ENCODE data around the gene CCDC12.

The CCDC12 gene

GRCh38 chr3:46901591-46902187 is 74.9 kb downstream of the CCDC12 start:
- no peaks in the 10 kb centered on the region for H3K36me3 ChIP-seq (ENCODE audit: control insufficient read depth, low read depth, low read length)
- no peaks in the 10 kb centered on the region for H3K4me1 ChIP-seq (ENCODE audit: control insufficient read depth, low read depth, low read length)
- no peak overlapping the region for H3K9ac ChIP-seq (ENCODE audit: low read length)
- H3K4me3 ChIP-seq (ENCODE audit: low read length), result no peak overlapping the region
- H3K27ac ChIP-seq (ENCODE audit: low read length), result no peak overlapping the region
- no peaks in the 10 kb centered on the region for H3K9me3 ChIP-seq (ENCODE audit: control insufficient read depth, low read depth, low read length)
- H3K27me3 ChIP-seq (ENCODE audit: control insufficient read depth, insufficient read depth, low read length), result no peaks in the 10 kb centered on the region

- no peak overlapping the region for H3K9ac ChIP-seq (ENCODE audit: low read length)
- H3K27ac ChIP-seq (ENCODE audit: low read length), result no peak overlapping the region
- no peaks in the 10 kb centered on the region for H3K9me3 ChIP-seq (ENCODE audit: control insufficient read depth, low read depth, low read length)
- H3K36me3 ChIP-seq (ENCODE audit: control insufficient read depth, low read depth, low read length), result no peaks in the 10 kb centered on the region
- H3K4me1 ChIP-seq (ENCODE audit: control insufficient read depth, low read depth, low read length), result no peaks in the 10 kb centered on the region
- no peaks in the 10 kb centered on the region for H3K27me3 ChIP-seq (ENCODE audit: control insufficient read depth, insufficient read depth, low read length)
- no peak overlapping the region for H3K4me3 ChIP-seq (ENCODE audit: low read length)
These were observed 75.5 kb downstream of the CCDC12 start for GRCh38 chr3:46901061-46901460.

- no peak overlapping the region for H3K27ac ChIP-seq (ENCODE audit: low read length)
- H3K9ac ChIP-seq (ENCODE audit: low read length), result no peak overlapping the region
- H3K4me3 ChIP-seq (ENCODE audit: low read length), result no peak overlapping the region
- H3K27me3 ChIP-seq (ENCODE audit: control insufficient read depth, insufficient read depth, low read length), result no peaks in the 10 kb centered on the region
- no peaks in the 10 kb centered on the region for H3K9me3 ChIP-seq (ENCODE audit: control insufficient read depth, low read depth, low read length)
- no peaks in the 10 kb centered on the region for H3K4me1 ChIP-seq (ENCODE audit: control insufficient read depth, low read depth, low read length)
- no peaks in the 10 kb centered on the region for H3K36me3 ChIP-seq (ENCODE audit: control insufficient read depth, low read depth, low read length)
These were observed 76.2 kb downstream of the CCDC12 start for GRCh38 chr3:46900356-46900755.

- Histone ChIP-seq H3K4me1 (ENCODE audit: control insufficient read depth, low read depth, low read length) (no peaks in the 10 kb centered on the region), H3K9me3 (ENCODE audit: control insufficient read depth, low read depth, low read length) (no peaks in the 10 kb centered on the region)
These were observed 76.6 kb downstream of the CCDC12 start for GRCh38 chr3:46900007-46900292.

GRCh38 chr3:46899151-46900006 is 77.2 kb downstream of the CCDC12 start:
- Histone ChIP-seq H3K9me3 (ENCODE audit: control insufficient read depth, low read depth, low read length) (no peaks in the 10 kb centered on the region), H3K27me3 (ENCODE audit: control insufficient read depth, insufficient read depth, low read length) (no peaks in the 10 kb centered on the region), H3K27ac (ENCODE audit: low read length) (no peak overlapping the region), H3K4me1 (ENCODE audit: control insufficient read depth, low read depth, low read length) (no peaks in the 10 kb centered on the region), H3K9ac (ENCODE audit: low read length) (no peak overlapping the region), H3K4me3 (ENCODE audit: low read length) (no peak overlapping the region), H3K36me3 (ENCODE audit: control insufficient read depth, low read depth, low read length) (no peaks in the 10 kb centered on the region)

More at GRCh38 chr3:46900007-46900292, 76.6 kb downstream of the CCDC12 start:
- Histone ChIP-seq H3K36me3 (ENCODE audit: control insufficient read depth, low read depth, low read length) (no peaks in the 10 kb centered on the region), H3K27ac (ENCODE audit: low read length) (no peak overlapping the region), H3K9ac (ENCODE audit: low read length) (no peak overlapping the region), H3K4me3 (ENCODE audit: low read length) (no peak overlapping the region), H3K27me3 (ENCODE audit: control insufficient read depth, insufficient read depth, low read length) (no peaks in the 10 kb centered on the region)

- H3K27ac ChIP-seq (ENCODE audit: low read length), result no peak overlapping the region
- H3K4me3 ChIP-seq (ENCODE audit: low read length), result no peak overlapping the region
- H3K27me3 ChIP-seq (ENCODE audit: control insufficient read depth, insufficient read depth, low read length), result peaks cover 3% of the 10 kb centered on the region
- H3K9me3 ChIP-seq (ENCODE audit: control insufficient read depth, low read depth, low read length), result no peaks in the 10 kb centered on the region
- H3K9ac ChIP-seq (ENCODE audit: low read length), result no peak overlapping the region
- peaks cover under 1% of the 10 kb centered on the region for H3K4me1 ChIP-seq (ENCODE audit: control insufficient read depth, low read depth, low read length)
- no peaks in the 10 kb centered on the region for H3K36me3 ChIP-seq (ENCODE audit: control insufficient read depth, low read depth, low read length)
These were observed 78.0 kb downstream of the CCDC12 start for GRCh38 chr3:46898321-46899150.

GRCh38 chr3:46897829-46898320 is 78.7 kb downstream of the CCDC12 start:
- H3K9ac ChIP-seq (ENCODE audit: low read length), result no peak overlapping the region

GRCh38 chr3:46897031-46897430 is 79.5 kb downstream of the CCDC12 start:
- Histone ChIP-seq H3K36me3 (ENCODE audit: control insufficient read depth, low read depth, low read length) (no peaks in the 10 kb centered on the region), H3K9ac (ENCODE audit: low read length) (no peak overlapping the region), H3K4me3 (ENCODE audit: low read length) (no peak overlapping the region), H3K4me1 (ENCODE audit: control insufficient read depth, low read depth, low read length) (peaks cover 6% of the 10 kb centered on the region), H3K27ac (ENCODE audit: low read length) (no peak overlapping the region), H3K9me3 (ENCODE audit: control insufficient read depth, low read depth, low read length) (no peaks in the 10 kb centered on the region), H3K27me3 (ENCODE audit: control insufficient read depth, insufficient read depth, low read length) (peaks cover 16% of the 10 kb centered on the region)

More at GRCh38 chr3:46897829-46898320, 78.7 kb downstream of the CCDC12 start:
- peaks cover 10% of the 10 kb centered on the region for H3K27me3 ChIP-seq (ENCODE audit: control insufficient read depth, insufficient read depth, low read length)
- H3K36me3 ChIP-seq (ENCODE audit: control insufficient read depth, low read depth, low read length), result no peaks in the 10 kb centered on the region
- no peak overlapping the region for H3K4me3 ChIP-seq (ENCODE audit: low read length)
- no peak overlapping the region for H3K27ac ChIP-seq (ENCODE audit: low read length)
- peaks cover 5% of the 10 kb centered on the region for H3K4me1 ChIP-seq (ENCODE audit: control insufficient read depth, low read depth, low read length)
- no peaks in the 10 kb centered on the region for H3K9me3 ChIP-seq (ENCODE audit: control insufficient read depth, low read depth, low read length)

- Histone ChIP-seq H3K4me3 (ENCODE audit: low read length) (no peak overlapping the region), H3K4me1 (ENCODE audit: control insufficient read depth, low read depth, low read length) (peaks cover 6% of the 10 kb centered on the region), H3K9me3 (ENCODE audit: control insufficient read depth, low read depth, low read length) (no peaks in the 10 kb centered on the region), H3K27ac (ENCODE audit: low read length) (no peak overlapping the region), H3K27me3 (ENCODE audit: control insufficient read depth, insufficient read depth, low read length) (peaks cover 23% of the 10 kb centered on the region), H3K9ac (ENCODE audit: low read length) (no peak overlapping the region), H3K36me3 (ENCODE audit: control insufficient read depth, low read depth, low read length) (no peaks in the 10 kb centered on the region)
These were observed 80.2 kb downstream of the CCDC12 start for GRCh38 chr3:46896386-46896785.

GRCh38 chr3:46895761-46896160 is 80.8 kb downstream of the CCDC12 start:
- Histone ChIP-seq H3K27me3 (ENCODE audit: control insufficient read depth, insufficient read depth, low read length) (peaks cover 29% of the 10 kb centered on the region), H3K36me3 (ENCODE audit: control insufficient read depth, low read depth, low read length) (no peaks in the 10 kb centered on the region), H3K27ac (ENCODE audit: low read length) (no peak overlapping the region), H3K9ac (ENCODE audit: low read length) (no peak overlapping the region), H3K9me3 (ENCODE audit: control insufficient read depth, low read depth, low read length) (no peaks in the 10 kb centered on the region), H3K4me1 (ENCODE audit: control insufficient read depth, low read depth, low read length) (peaks cover 6% of the 10 kb centered on the region), H3K4me3 (ENCODE audit: low read length) (no peak overlapping the region)

- H3K4me3 ChIP-seq (ENCODE audit: low read length), result no peak overlapping the region
- H3K9me3 ChIP-seq (ENCODE audit: control insufficient read depth, low read depth, low read length), result no peaks in the 10 kb centered on the region
- no peak overlapping the region for H3K27ac ChIP-seq (ENCODE audit: low read length)
- H3K9ac ChIP-seq (ENCODE audit: low read length), result no peak overlapping the region
- H3K27me3 ChIP-seq (ENCODE audit: control insufficient read depth, insufficient read depth, low read length), result peaks cover 34% of the 10 kb centered on the region
- H3K36me3 ChIP-seq (ENCODE audit: control insufficient read depth, low read depth, low read length), result no peaks in the 10 kb centered on the region
- H3K4me1 ChIP-seq (ENCODE audit: control insufficient read depth, low read depth, low read length), result peaks cover 6% of the 10 kb centered on the region
These were observed 81.3 kb downstream of the CCDC12 start for GRCh38 chr3:46895204-46895660.

Measured in iPS-18a (cell line).